AML-193 (cell line): ENCODE results near the gene CYP11A1.
"Not testable (repeated sequence)": the region's sequence is repeated elsewhere in the genome, so short reads cannot be mapped to it uniquely, and the experiment has no call there.

Experiments
- DNase-seq, 2 experiments: peaks; one replicate each; lab custom pipeline; 2025; lab: John Stamatoyannopoulos, UW

CYP11A1 gene

GRCh38 chr15:74400915-74401757, 33.7 kb upstream of the CYP11A1 start:
- no peak for DNase-seq

GRCh38 chr15:74400313-74400860, 32.9 kb upstream of the CYP11A1 start:
- DNase-seq = no peak

- DNase-seq = no peak
These were observed 32.3 kb upstream of the CYP11A1 start for GRCh38 chr15:74399511-74400312.

GRCh38 chr15:74399100-74399499, 31.7 kb upstream of the CYP11A1 start:
- DNase-seq = peak in 1 of 2 experiments; percentile 10

- DNase-seq = no peak
These were observed 30.7 kb upstream of the CYP11A1 start for GRCh38 chr15:74398183-74398582.

GRCh38 chr15:74397239-74398068, 30.0 kb upstream of the CYP11A1 start:
- DNase-seq = no peak

- DNase-seq = no peak
These were observed 29.2 kb upstream of the CYP11A1 start for GRCh38 chr15:74396445-74397238.

- DNase-seq = no peak
These were observed 28.6 kb upstream of the CYP11A1 start for GRCh38 chr15:74396146-74396438.

- no peak for DNase-seq
These were observed 28.1 kb upstream of the CYP11A1 start for GRCh38 chr15:74395319-74396145.

GRCh38 chr15:74394090-74394846, 26.8 kb upstream of the CYP11A1 start:
- no peak for DNase-seq

GRCh38 chr15:74393423-74393822, 26.0 kb upstream of the CYP11A1 start:
- no peak for DNase-seq

GRCh38 chr15:74392902-74393301, 25.5 kb upstream of the CYP11A1 start:
- no peak for DNase-seq

GRCh38 chr15:74392451-74392830, 25.0 kb upstream of the CYP11A1 start:
- no peak for DNase-seq

- no peak for DNase-seq
These were observed 24.4 kb upstream of the CYP11A1 start for GRCh38 chr15:74391582-74392450.

- peak; percentile 28 to 39 for DNase-seq
These were observed 23.3 kb upstream of the CYP11A1 start for GRCh38 chr15:74390647-74391288.

GRCh38 chr15:74390049-74390646, 22.7 kb upstream of the CYP11A1 start:
- DNase-seq = not testable (repeated sequence)

- no peak for DNase-seq
These were observed 22.0 kb upstream of the CYP11A1 start for GRCh38 chr15:74389241-74390048.
